H1 (cell line): ENCODE measurements around the gene PRKCA. TPM values are rescaled to one million over a fixed set of nuclear protein-coding genes. Genes with fewer than 3 reads are reported as not detected.

Experiments
- CTCF ChIA-PET: fragments of 300-600 bp; sonication (Branson Sonifier 250); formaldehyde crosslinking; loops from one replicate; lab custom pipeline; 2021; ENCODE audit not compliant: partially characterized antibody; lab: Charles Lee
- POLR2A ChIA-PET: fragments of 300-600 bp; sonication (Branson Sonifier 250); formaldehyde crosslinking; loops from one replicate; lab custom pipeline; 2021; ENCODE audit warnings: inconsistent platforms; ENCODE audit not compliant: partially characterized antibody; lab: Charles Lee
- DNase-seq, 2 experiments: peaks; one replicate each; pipeline versions ENCODE4 v3.0.0 to v3.0.0-alpha.2; 2010 to 2022; ENCODE audit warnings: low spot score in 2 of 2, low read depth in 1 of 2, mixed read lengths in 1 of 2
- FAIRE-seq: peaks from 2 replicates; lab custom pipeline; 2011; peaks lifted over from hg19 to GRCh38; lab: Jason Lieb, UNC
- H2AFZ ChIP-seq: 2 replicates; pipeline ENCODE4 v1.8.1; 2012; ENCODE audit warnings: low read length, inconsistent platforms
- H2AK5ac ChIP-seq: 2 replicates; pipeline ENCODE4 v1.6.1; 2013; ENCODE audit warnings: low read depth, low read length
- H2BK120ac ChIP-seq: replicated peaks from 2 replicates; pipeline ENCODE3; 2013; ENCODE audit warnings: low read depth, low read length, inconsistent platforms
- H2BK12ac ChIP-seq: 2 replicates; pipeline ENCODE4 v1.6.1; 2013; ENCODE audit warnings: low read depth, low read length
- H2BK15ac ChIP-seq: 2 replicates; pipeline ENCODE4 v1.6.1; 2013; ENCODE audit warnings: low read length
- H2BK20ac ChIP-seq: 2 replicates; pipeline ENCODE4 v1.6.1; 2013; ENCODE audit warnings: low read length
- H2BK5ac ChIP-seq: 2 replicates; pipeline ENCODE4 v1.6.1; 2013; ENCODE audit warnings: low read depth, low read length
- H3K14ac ChIP-seq: 2 replicates; pipeline ENCODE4 v1.6.1; 2013; ENCODE audit warnings: inconsistent platforms; ENCODE audit not compliant: insufficient read length
- H3K18ac ChIP-seq: 2 replicates; pipeline ENCODE4 v1.6.1; 2013; ENCODE audit warnings: low read length; ENCODE audit errors: extremely low read depth
- H3K23ac ChIP-seq: 2 replicates; pipeline ENCODE4 v1.6.1; 2013; ENCODE audit warnings: inconsistent platforms; ENCODE audit not compliant: insufficient read length
- H3K23me2 ChIP-seq: 2 replicates; pipeline ENCODE4 v1.6.1; 2013; ENCODE audit warnings: low read depth, low read length
- H3K27ac ChIP-seq: 2 replicates; pipeline ENCODE4 v1.6.1; 2011; ENCODE audit warnings: low read depth, low read length, inconsistent platforms
- H3K27me3 ChIP-seq, 4 experiments: replicated peaks in 1 of 4; 1 replicate in 1 of 4; 2 replicates in 3 of 4; pipeline versions ENCODE4 v1.6.1 to v1.8.1; 2011 to 2013; ENCODE audit warnings: low read length in 3 of 4, mild to moderate bottlenecking in 3 of 4, inconsistent platforms in 2 of 4, mixed read lengths in 2 of 4, moderate library complexity in 1 of 4; ENCODE audit not compliant: control insufficient read depth in 3 of 4, insufficient read depth in 3 of 4; ENCODE audit errors: extremely low read depth in 1 of 4
- H3K36me3 ChIP-seq, 4 experiments: 2 replicates each; pipeline versions ENCODE4 v1.6.1 to v1.8.1; 2011 to 2013; ENCODE audit warnings: mild to moderate bottlenecking in 4 of 4, low read length in 3 of 4, moderate library complexity in 2 of 4, control low read depth in 1 of 4, inconsistent platforms in 1 of 4; ENCODE audit not compliant: insufficient read depth in 4 of 4, control insufficient read depth in 2 of 4
- H3K4ac ChIP-seq: replicated peaks from 2 replicates; pipeline ENCODE3; 2013; ENCODE audit warnings: low read length, low read depth, mixed read lengths, inconsistent platforms; ENCODE audit not compliant: insufficient read length
- H3K4me1 ChIP-seq, 4 experiments: replicated peaks in 1 of 4; 1 replicate in 1 of 4; 2 replicates in 3 of 4; pipeline versions ENCODE4 v1.6.1 to v1.8.1; 2011 to 2013; ENCODE audit warnings: low read length in 3 of 4, inconsistent platforms in 2 of 4, mixed read lengths in 1 of 4; ENCODE audit not compliant: insufficient read depth in 4 of 4, control insufficient read depth in 3 of 4
- H3K4me2 ChIP-seq, 2 experiments: 2 replicates each; pipeline versions ENCODE4 v1.6.1 to v1.8.1; 2011 to 2013; ENCODE audit warnings: low read depth in 2 of 2, low read length in 2 of 2, control low read depth in 1 of 2, inconsistent platforms in 1 of 2, mild to moderate bottlenecking in 1 of 2; ENCODE audit not compliant: insufficient read depth in 1 of 2
- H3K4me3 ChIP-seq, 4 experiments: fragments of 200-600, 300-600 bp in 1 of 4; sonication (generic), shearing (Covaris generic), sonication (Bioruptor Twin) in 1 of 4; 2 replicates each; pipeline versions ENCODE4 v1.5.1 to v1.8.1; 2011 to 2016; ENCODE audit warnings: low read length in 4 of 4, low read depth in 3 of 4, control low read depth in 2 of 4, inconsistent platforms in 2 of 4, mild to moderate bottlenecking in 2 of 4, mixed read lengths in 1 of 4, moderate library complexity in 1 of 4; ENCODE audit not compliant: insufficient read depth in 2 of 4; ENCODE audit errors: extremely low read depth in 1 of 4
- H3K56ac ChIP-seq: replicated peaks from 2 replicates; pipeline ENCODE3; 2013; ENCODE audit warnings: low read depth, mild to moderate bottlenecking, mixed read lengths, low read length, inconsistent platforms; ENCODE audit not compliant: insufficient read length
- H3K79me1 ChIP-seq: 2 replicates; pipeline ENCODE4 v1.6.1; 2013; ENCODE audit warnings: low read depth, low read length, control low read depth
- H3K79me2 ChIP-seq, 2 experiments: 2 replicates each; pipeline versions ENCODE4 v1.6.1 to v1.8.1; 2012 to 2013; ENCODE audit warnings: low read length in 2 of 2, mild to moderate bottlenecking in 2 of 2, inconsistent platforms in 1 of 2; ENCODE audit not compliant: insufficient read depth in 2 of 2, control insufficient read depth in 1 of 2
- H3K9ac ChIP-seq, 4 experiments: replicated peaks in 1 of 4; 1 replicate in 1 of 4; 2 replicates in 3 of 4; pipeline versions ENCODE4 v1.6.1 to v1.8.1; 2011 to 2013; ENCODE audit warnings: low read depth in 3 of 4, low read length in 3 of 4, control low read depth in 2 of 4, mild to moderate bottlenecking in 2 of 4, moderate library complexity in 2 of 4, inconsistent platforms in 1 of 4; ENCODE audit errors: extremely low read depth in 1 of 4
- H3K9me3 ChIP-seq, 2 experiments: 2 replicates each; pipeline versions ENCODE4 v1.6.1 to v1.8.1; 2012 to 2013; ENCODE audit warnings: mild to moderate bottlenecking in 2 of 2, moderate library complexity in 2 of 2, control low read depth in 1 of 2, inconsistent platforms in 1 of 2, low read depth in 1 of 2, low read length in 1 of 2, mixed read lengths in 1 of 2; ENCODE audit not compliant: insufficient read depth in 2 of 2
- H4K20me1 ChIP-seq, 2 experiments: replicated peaks in 1 of 2; 2 replicates each; pipeline versions ENCODE3 to v1.8.1; 2011 to 2013; ENCODE audit warnings: inconsistent platforms in 2 of 2, low read length in 2 of 2, mild to moderate bottlenecking in 1 of 2; ENCODE audit not compliant: insufficient read depth in 2 of 2, control insufficient read depth in 1 of 2
- H4K5ac ChIP-seq: 2 replicates; pipeline ENCODE4 v1.6.1; 2013; ENCODE audit warnings: low read length, low read depth, mixed read lengths, inconsistent platforms; ENCODE audit not compliant: insufficient read length
- H4K8ac ChIP-seq: 2 replicates; pipeline ENCODE4 v1.8.0; 2013; ENCODE audit warnings: mild to moderate bottlenecking, moderate library complexity, low read length, inconsistent platforms; ENCODE audit not compliant: insufficient read depth; ENCODE audit errors: extremely low read depth
- H4K91ac ChIP-seq: replicated peaks from 2 replicates; pipeline ENCODE3; 2013; ENCODE audit warnings: low read length, mixed read lengths, inconsistent platforms; ENCODE audit not compliant: insufficient read length
- ASH2L ChIP-seq: fragments of 200-600, 300-600 bp; sonication (generic); IDR thresholded peaks from one replicate; pipeline ENCODE4 v1.7.1; 2017; ENCODE audit warnings: low read length
- BRCA1 ChIP-seq: IDR thresholded peaks from 2 replicates; pipeline ENCODE4 v1.6.1; 2012; ENCODE audit warnings: low read depth, low read length, improper control_type of control experiment
- MAX ChIP-seq: IDR thresholded peaks from 2 replicates; pipeline ENCODE4 v1.6.1; 2012; ENCODE audit warnings: inconsistent platforms
- SIRT6 ChIP-seq: IDR thresholded peaks from one replicate; pipeline ENCODE4 v1.7.1; 2012; ENCODE audit warnings: low read length, inconsistent platforms
- SP2 ChIP-seq: IDR thresholded peaks from 2 replicates; pipeline ENCODE4 v1.6.1; 2012; ENCODE audit warnings: mild to moderate bottlenecking, low read length, inconsistent platforms
- SUZ12 ChIP-seq: fragments of 200-600 bp; sonication (generic); IDR thresholded peaks from 2 replicates; pipeline ENCODE4 v1.6.1; 2012; ENCODE audit warnings: mild to moderate bottlenecking, inconsistent platforms, low read length, moderate library complexity, mixed read lengths
- WGBS, 2 experiments: shearing (Covaris generic) in 1 of 2; methylation state at CpG; one replicate each; pipeline versions ENCODE4 v1.1.6 to v1.1.7; 2013 to 2015; ENCODE audit warnings: low lambda C conversion rate in 2 of 2, mixed read lengths in 2 of 2, inconsistent platforms in 1 of 2, low coverage in 1 of 2, missing lambda C conversion rate in 1 of 2; ENCODE audit not compliant: insufficient replicate concordance in 2 of 2, insufficient coverage in 1 of 2, insufficient read length in 1 of 2; ENCODE audit errors: extremely low coverage in 1 of 2, missing lambda C conversion rate in 1 of 2; 5-methylcytosine and 5-hydroxymethylcytosine counted together
- polyA plus RNA-seq, 7 experiments: library from polyadenylated mRNA; depleted of rRNA in 3 of 7; stranded (reverse) in 5 of 7; unstranded in 2 of 7; fragments of >200 nt in 5 of 7; fragments of 200-250 nt in 2 of 7; gene quantifications; 1 replicate in 5 of 7; 2 replicates in 1 of 7; 4 replicates in 1 of 7; pipeline versions ENCODE4 v1.2.1 to v1.2.3, GENCODE V29; 2011 to 2013; ENCODE audit warnings: missing spikeins in 2 of 7, mixed read lengths in 2 of 7
- total RNA-seq: library from RNA; stranded (reverse); fragmentation: NEBNext Ultra II Directional; extraction: Animal tissue kit (Norgen Biotek cat#: 25700); gene quantifications from 2 replicates; pipeline ENCODE4 v1.2.1, GENCODE V29; 2021

Gene PRKCA
- total and polyA plus RNA-seq, 2 of the 8 experiments (the other 6 are each of a cell fraction or from before 2014, with no cell fraction given), result 5.8 to 17.8 TPM

- H3K4ac ChIP-seq, result no peak overlapping the region
- DNase-seq (no peak), FAIRE-seq (no peak)
- H3K27ac ChIP-seq, result no peak overlapping the region
- H4K8ac ChIP-seq, result no peak overlapping the region
- no peak overlapping the region for H4K5ac ChIP-seq
- ChIA-PET CTCF (interaction anchor here (0.5 to 1.5 kb wide), 3 partner anchors 10 to 27 kb away, joined by 3 to 4 read pairs (median 3); no protein-coding TSS in a partner anchor), POLR2A (interaction anchor here (1.7 kb wide), 1 partner anchor 12 kb away, joined by 4 read pairs; no protein-coding TSS in a partner anchor)
- H2AK5ac ChIP-seq, result no peak overlapping the region; the same call in 1 of the 2 replicates
- no peaks in the 10 kb centered on the region for H3K36me3 ChIP-seq
- H4K20me1 ChIP-seq, result no peaks in the 10 kb centered on the region
- H2BK5ac ChIP-seq, result no peak overlapping the region
- no peak overlapping the region for H2BK15ac ChIP-seq
- H3K9me3 ChIP-seq, result no peaks in the 10 kb centered on the region
- no peaks in the 10 kb centered on the region for H3K23me2 ChIP-seq
- H3K18ac ChIP-seq, result no peak overlapping the region
- H2BK20ac ChIP-seq, result no peak overlapping the region
- no peaks in the 10 kb centered on the region for H3K79me2 ChIP-seq
- peaks cover 0 to 4% (median 2%) of the 10 kb centered on the region in 4 experiments; a peak in 4 of 7 replicates for H3K4me1 ChIP-seq
- no peak overlapping the region for H3K4me2 ChIP-seq
- no peak overlapping the region for H2BK120ac ChIP-seq
- H3K79me1 ChIP-seq, result peaks cover 2% of the 10 kb centered on the region; the same call in 1 of the 2 replicates
- H4K91ac ChIP-seq, result no peak overlapping the region
- H3K9ac ChIP-seq, result no peak overlapping the region
- no peak overlapping the region for H3K4me3 ChIP-seq
- no peak overlapping the region for H3K23ac ChIP-seq
- no peak overlapping the region for H2BK12ac ChIP-seq
- 87% methylated on average over 6 of the region's 6 CpGs; no CpG with 5 or more reads in 1 of the 2 experiments for WGBS, 2 experiments
- H3K27me3 ChIP-seq, result no peaks in the 10 kb centered on the region
- no peak overlapping the region for H3K56ac ChIP-seq
- H3K14ac ChIP-seq, result no peak overlapping the region
- no peak for TF ChIP-seq ASH2L
- no peak for TF ChIP-seq SIRT6
- TF ChIP-seq SUZ12, result no peak
- TF ChIP-seq SP2, result no peak
- no peak for TF ChIP-seq BRCA1
- no peak for TF ChIP-seq MAX
- H2AFZ ChIP-seq, result no peak overlapping the region
These were observed 221.2 kb downstream of the PRKCA start for GRCh38 chr17:66523378-66524200.
